Small intestine (tissue), 7 donors: ENCODE data around the gene EML5. TPM values are rescaled to one million over a fixed set of nuclear protein-coding genes. Genes with fewer than 3 reads are reported as not detected.

Source experiments
- DNase-seq, 2 donors: peaks; one replicate each; pipeline versions ENCODE4 v3.0.0 to v3.0.0-alpha.2; 2013
- FAIRE-seq: peaks from 2 replicates; lab custom pipeline; 2012; peaks lifted over from hg19 to GRCh38; lab: Jason Lieb, UNC
- H3K27ac ChIP-seq, 3 donors: one replicate each; pipeline ENCODE4 v1.5.1; 2013; ENCODE audit warnings: low read length in 2 of 3, mild to moderate bottlenecking in 2 of 3, control low read depth in 1 of 3, inconsistent platforms in 1 of 3, low read depth in 1 of 3, moderate library complexity in 1 of 3
- H3K27me3 ChIP-seq, 3 donors: one replicate each; pipeline ENCODE4 v1.6.1; 2013; ENCODE audit warnings: low read length in 3 of 3, inconsistent platforms in 1 of 3; ENCODE audit not compliant: control insufficient read depth in 3 of 3, insufficient read depth in 3 of 3
- H3K36me3 ChIP-seq, 3 donors: one replicate each; pipeline ENCODE4 v1.6.1; 2013; ENCODE audit warnings: low read length in 3 of 3, inconsistent platforms in 1 of 3, low read depth in 1 of 3, mild to moderate bottlenecking in 1 of 3, moderate library complexity in 1 of 3; ENCODE audit not compliant: control insufficient read depth in 3 of 3, insufficient read depth in 2 of 3
- H3K4me1 ChIP-seq, 3 donors: one replicate each; pipeline ENCODE4 v1.6.1; 2013; ENCODE audit warnings: low read length in 2 of 3, inconsistent platforms in 1 of 3, low read depth in 1 of 3, mild to moderate bottlenecking in 1 of 3, moderate library complexity in 1 of 3; ENCODE audit not compliant: control insufficient read depth in 3 of 3, insufficient read depth in 2 of 3
- H3K4me3 ChIP-seq, 3 donors: one replicate each; pipeline ENCODE4 v1.5.1; 2013; ENCODE audit warnings: low read length in 3 of 3, control low read depth in 1 of 3, inconsistent platforms in 1 of 3, low read depth in 1 of 3, mild to moderate bottlenecking in 1 of 3, moderate library complexity in 1 of 3
- H3K9me3 ChIP-seq, 2 donors: one replicate each; pipeline ENCODE4 v1.6.1; 2013; ENCODE audit warnings: low read depth in 1 of 2, low read length in 1 of 2; ENCODE audit not compliant: control insufficient read depth in 2 of 2, insufficient read depth in 1 of 2
- WGBS, 3 donors: extraction: QIAGEN DNeasy Blood & Tissue Kit; methylation state at CpG; one replicate each; pipeline ENCODE4 v1.1.7; 2013; 5-methylcytosine and 5-hydroxymethylcytosine counted together
- polyA plus RNA-seq, 4 donors: library from polyadenylated mRNA; stranded (reverse) in 3 of 4; unstranded in 1 of 4; fragments of 200-250 nt in 3 of 4; fragments of 120-200 nt in 1 of 4; gene quantifications; one replicate each; pipeline versions ENCODE4 v1.2.1 to v1.2.3, GENCODE V29; 2013
- donor health status: healthy with polysubstance abuse.
- donor health status: control.
- donor health status: control.
- donor health status: Bipolar disorder and iron deficiency.
- donor health status: healthy.

Gene EML5
- polyA plus RNA-seq, 4 donors: 0.70 to 1.5 TPM; not detected in 2

DNA sequence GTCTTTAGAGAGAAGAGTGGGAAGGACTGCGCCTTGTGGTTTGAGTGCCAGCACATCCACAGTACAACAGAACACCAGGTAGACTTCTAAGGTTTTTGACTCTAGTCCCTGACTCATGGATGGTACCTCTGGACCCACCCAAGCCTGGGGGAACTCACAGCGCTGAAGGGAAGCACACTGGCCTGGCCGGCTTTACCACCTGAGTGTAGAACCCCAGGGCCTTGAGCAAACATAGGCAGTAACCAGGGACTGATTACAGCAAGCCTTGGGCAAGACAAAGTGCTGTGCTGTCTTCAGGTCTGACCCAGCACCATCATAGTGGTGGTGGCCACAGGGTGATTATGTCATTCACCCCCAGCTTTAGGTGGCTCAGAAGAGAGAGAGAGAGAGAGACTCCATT, 17.2 kb downstream of the EML5 start:
- no peak for DNase-seq
- 92 to 98% (median 92%) methylated on average over 3 of the region's 3 CpGs for WGBS, 3 donors
- no peak overlapping the region for H3K27ac ChIP-seq
- no peaks in the 10 kb centered on the region for H3K36me3 ChIP-seq
- FAIRE-seq: no peak
- no peaks in the 10 kb centered on the region for H3K9me3 ChIP-seq
- H3K4me1 ChIP-seq: no peaks in the 10 kb centered on the region
- H3K27me3 ChIP-seq: peaks cover 0 to 1% (median 0%) of the 10 kb centered on the region in 3 donors
- no peak overlapping the region for H3K4me3 ChIP-seq

DNA sequence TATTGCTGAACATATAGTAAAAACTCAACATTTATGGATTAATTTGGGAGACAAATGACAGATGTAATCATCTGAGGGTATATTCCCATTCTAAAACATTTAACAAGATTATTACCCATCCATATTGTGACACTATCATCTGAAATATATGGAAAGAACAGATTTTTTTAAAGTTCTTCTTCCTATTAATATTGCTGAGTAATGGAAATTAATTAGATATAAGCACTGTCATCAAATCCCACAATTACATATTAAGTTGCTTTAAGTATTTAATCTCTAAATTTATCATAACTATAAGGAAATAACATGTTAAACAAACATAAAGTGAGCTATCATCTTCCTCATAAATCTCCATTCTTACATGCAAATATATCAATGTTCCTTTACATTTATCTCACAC, 22.0 kb downstream of the EML5 start:
- DNase-seq: no peak
- H3K4me1 ChIP-seq: no peaks in the 10 kb centered on the region
- H3K27me3 ChIP-seq: no peaks in the 10 kb centered on the region
- no peak overlapping the region for H3K4me3 ChIP-seq
- no peaks in the 10 kb centered on the region for H3K36me3 ChIP-seq
- H3K9me3 ChIP-seq: peaks cover 0 to 15% of the 10 kb centered on the region in 2 donors
- no peak overlapping the region for H3K27ac ChIP-seq
- no peak for FAIRE-seq

DNA sequence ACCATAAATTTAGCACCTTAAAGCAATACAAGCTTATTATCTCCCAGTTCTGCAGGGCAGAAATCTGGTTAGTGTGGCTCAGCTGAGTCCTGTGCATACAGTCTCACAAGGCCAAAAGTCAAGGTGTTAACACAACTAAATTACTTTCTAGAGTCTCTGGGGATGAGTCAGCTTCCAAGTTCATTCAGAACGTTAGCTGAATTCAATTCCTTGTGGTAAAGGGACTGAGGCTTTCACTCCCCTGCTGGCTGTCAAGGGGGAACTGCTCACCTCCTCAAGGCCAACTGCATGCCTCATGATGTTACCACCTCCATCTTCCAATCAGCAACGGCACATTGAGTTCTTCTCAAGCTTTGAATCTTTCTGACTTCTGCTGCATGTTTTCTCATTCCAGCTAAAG, 27.6 kb downstream of the EML5 start:
- H3K4me1 ChIP-seq: no peaks in the 10 kb centered on the region
- H3K27ac ChIP-seq: no peak overlapping the region
- WGBS, 3 donors: 59 to 68% (median 61%) methylated on average over 2 of the region's 2 CpGs
- H3K9me3 ChIP-seq: peaks cover 0 to 17% of the 10 kb centered on the region in 2 donors
- H3K4me3 ChIP-seq: no peak overlapping the region
- no peak for FAIRE-seq
- H3K27me3 ChIP-seq: no peaks in the 10 kb centered on the region
- H3K36me3 ChIP-seq: no peaks in the 10 kb centered on the region
- no peak for DNase-seq

DNA sequence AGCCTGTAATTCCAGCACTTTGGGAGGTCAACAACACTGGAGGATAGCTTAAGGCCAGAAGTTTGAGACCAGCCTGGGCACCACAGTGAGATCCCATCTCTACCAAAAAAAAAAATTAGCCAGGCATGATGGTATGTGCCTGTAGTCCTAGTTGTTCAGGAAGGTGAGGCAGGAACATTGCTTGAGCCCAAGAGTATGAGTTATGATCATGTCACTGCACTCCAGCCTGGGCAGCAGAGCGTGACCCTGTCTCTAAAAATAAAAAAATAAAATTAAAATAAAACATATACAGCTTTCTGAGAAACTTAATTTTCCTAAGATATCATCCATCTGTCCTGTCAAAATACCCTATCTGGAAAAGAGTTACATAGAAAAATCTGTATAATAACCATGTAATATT, 38.9 kb downstream of the EML5 start:
- Histone ChIP-seq H3K27me3 (no peaks in the 10 kb centered on the region), H3K27ac (no peak overlapping the region), H3K36me3 (no peaks in the 10 kb centered on the region), H3K4me1 (no peaks in the 10 kb centered on the region), H3K9me3 (no peaks in the 10 kb centered on the region), H3K4me3 (no peak overlapping the region)
- 80 to 97% (median 93%) methylated on average over 1 of the region's 1 CpG for WGBS, 3 donors
- DNase-seq: no peak
- no peak for FAIRE-seq

DNA sequence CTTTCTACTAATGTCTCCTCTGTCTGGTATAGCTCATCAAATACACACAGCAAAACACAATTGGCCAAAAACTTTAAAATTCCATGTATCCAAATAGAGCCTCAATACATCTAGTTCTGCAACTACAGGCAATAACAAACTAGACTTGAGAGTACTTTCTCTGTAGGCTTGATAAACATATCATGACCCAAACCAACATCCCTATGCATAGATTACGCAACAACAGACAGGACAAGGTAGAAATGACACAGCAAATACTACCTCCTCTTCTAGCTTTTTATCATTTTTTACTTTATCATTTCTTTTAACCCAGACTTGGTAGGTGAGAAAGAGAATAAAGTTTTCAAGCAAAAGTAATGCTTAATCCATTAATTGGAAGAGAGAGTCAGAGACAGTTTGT, 41.8 kb downstream of the EML5 start:
- no peak overlapping the region for H3K27ac ChIP-seq
- FAIRE-seq: no peak
- WGBS, 3 donors: 91 to 98% (median 95%) methylated on average over 1 of the region's 1 CpG

DNA sequence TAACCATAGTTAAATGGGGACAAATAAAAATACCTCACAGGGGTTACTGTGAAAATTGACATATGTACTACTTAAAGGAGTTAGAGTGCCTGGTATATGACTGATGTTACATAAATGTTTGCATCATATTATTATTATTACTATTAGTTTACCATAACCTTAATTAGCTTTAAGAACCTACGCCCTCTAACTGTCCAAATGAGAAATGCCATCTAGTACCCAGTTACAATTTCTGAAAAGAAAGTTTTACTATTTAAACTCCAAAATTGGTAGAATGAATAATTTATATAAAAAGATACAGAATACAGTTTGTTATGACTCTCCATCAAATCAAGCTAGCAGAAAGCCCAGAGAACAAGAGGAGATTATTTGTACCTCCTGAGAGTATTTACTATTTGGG, 42.3 kb downstream of the EML5 start:
- no peak for FAIRE-seq
- no peaks in the 10 kb centered on the region for H3K4me1 ChIP-seq
- no peak overlapping the region for H3K27ac ChIP-seq
- H3K36me3 ChIP-seq: no peaks in the 10 kb centered on the region
- DNase-seq: no peak
- H3K27me3 ChIP-seq: no peaks in the 10 kb centered on the region
- WGBS, 3 donors: 86 to 94% (median 87%) methylated on average over 1 of the region's 1 CpG
- no peaks in the 10 kb centered on the region for H3K9me3 ChIP-seq
- no peak overlapping the region for H3K4me3 ChIP-seq

More for the DNA sequence above, 41.8 kb downstream of the EML5 start:
- no peak overlapping the region for H3K4me3 ChIP-seq
- no peak for DNase-seq
- no peaks in the 10 kb centered on the region for H3K27me3 ChIP-seq
- H3K36me3 ChIP-seq: no peaks in the 10 kb centered on the region
- H3K4me1 ChIP-seq: no peaks in the 10 kb centered on the region
- H3K9me3 ChIP-seq: no peaks in the 10 kb centered on the region

DNA sequence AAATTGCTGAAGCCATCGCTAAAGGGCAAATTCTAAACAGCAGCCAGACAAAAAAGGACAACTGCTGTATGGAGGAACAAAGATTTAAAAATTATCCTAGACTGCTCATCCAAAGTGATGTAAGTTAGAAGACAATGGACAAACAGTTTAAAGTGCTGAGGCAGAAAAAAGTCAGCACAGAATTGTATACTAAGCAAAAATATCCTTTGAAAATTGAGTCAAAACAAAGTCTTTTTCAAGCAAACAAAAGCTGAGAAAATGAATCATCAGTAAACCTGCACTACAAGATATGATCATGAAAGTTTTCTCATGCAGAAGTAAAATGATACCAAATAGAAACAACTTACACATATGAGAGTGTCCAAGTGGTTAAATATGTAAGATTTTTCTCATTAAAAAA, 43.6 kb downstream of the EML5 start:
- FAIRE-seq: no peak
- Histone ChIP-seq H3K9me3 (no peaks in the 10 kb centered on the region), H3K4me3 (no peak overlapping the region), H3K27me3 (no peaks in the 10 kb centered on the region), H3K36me3 (no peaks in the 10 kb centered on the region), H3K4me1 (no peaks in the 10 kb centered on the region), H3K27ac (no peak overlapping the region)
- WGBS, 3 donors: 53 to 64% (median 60%) methylated on average over 1 of the region's 1 CpG
- DNase-seq: no peak

DNA sequence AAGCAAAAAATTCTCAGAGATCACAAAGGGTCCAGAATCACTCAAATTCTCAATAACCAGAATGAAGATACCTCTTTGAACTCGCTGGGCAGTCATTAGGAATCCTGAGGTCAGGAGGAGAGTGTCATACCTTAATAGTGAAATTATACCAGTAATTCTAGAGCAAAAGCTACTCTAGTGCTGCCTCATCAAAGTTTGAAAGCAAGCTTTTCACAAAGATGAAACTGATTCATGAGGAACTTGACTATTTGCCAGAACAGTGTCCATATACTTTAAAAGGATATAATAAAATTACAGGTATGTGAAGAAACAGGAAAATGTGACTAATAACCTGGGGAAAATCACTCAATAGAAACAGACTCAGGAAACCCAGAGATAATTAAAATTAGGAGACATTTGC, 44.5 kb downstream of the EML5 start:
- no peaks in the 10 kb centered on the region for H3K27me3 ChIP-seq
- H3K36me3 ChIP-seq: no peaks in the 10 kb centered on the region
- 83 to 94% (median 86%) methylated on average over 1 of the region's 1 CpG for WGBS, 3 donors
- no peaks in the 10 kb centered on the region for H3K9me3 ChIP-seq
- no peak overlapping the region for H3K27ac ChIP-seq
- FAIRE-seq: no peak
- no peaks in the 10 kb centered on the region for H3K4me1 ChIP-seq
- no peak for DNase-seq
- no peak overlapping the region for H3K4me3 ChIP-seq

DNA sequence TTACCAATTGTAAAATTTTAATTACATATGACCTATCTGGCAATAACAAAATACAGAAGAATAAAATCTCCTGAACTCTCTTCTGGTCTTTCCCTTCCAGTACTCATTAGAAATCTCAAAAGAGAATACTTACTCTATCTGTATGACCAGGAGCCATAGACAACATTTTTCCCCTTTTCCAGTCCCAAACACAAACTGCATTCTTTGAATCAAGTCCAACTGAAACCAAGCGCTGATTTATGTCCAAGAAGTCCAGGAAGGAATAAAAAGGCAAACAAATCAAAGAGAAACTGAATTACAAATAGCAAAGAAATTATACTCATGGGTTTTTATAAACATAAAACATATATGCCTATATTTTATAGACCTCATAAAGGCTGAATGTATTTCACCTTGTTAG, 46.7 kb downstream of the EML5 start:
- no peak for DNase-seq
- Histone ChIP-seq H3K36me3 (no peaks in the 10 kb centered on the region), H3K9me3 (no peaks in the 10 kb centered on the region), H3K27me3 (no peaks in the 10 kb centered on the region), H3K4me3 (no peak overlapping the region), H3K27ac (no peak overlapping the region), H3K4me1 (no peaks in the 10 kb centered on the region)
- WGBS, 3 donors: 66 to 83% (median 73%) methylated on average over 1 of the region's 1 CpG
- FAIRE-seq: no peak
